Ishikawa (cell line): ENCODE data around the gene ZBTB12.
A peak's percentile ranks its signal among the peaks of the same experiment; 100 is the strongest.

Source experiments
- CEBPB ChIP-seq: IDR thresholded peaks from 2 replicates; pipeline ENCODE4 v1.6.1; 2012
- CREB1 ChIP-seq: IDR thresholded peaks from 2 replicates; pipeline ENCODE4 v1.6.1; 2012; ENCODE audit warnings: low read depth
- EGR1 ChIP-seq: IDR thresholded peaks from 2 replicates; pipeline ENCODE4 v1.6.1; 2012
- EP300 ChIP-seq: IDR thresholded peaks from 2 replicates; pipeline ENCODE4 v1.6.1; 2012; ENCODE audit warnings: borderline replicate concordance
- FOXM1 ChIP-seq: IDR thresholded peaks from 2 replicates; pipeline ENCODE4 v1.6.1; 2012; ENCODE audit warnings: low read depth, borderline replicate concordance
- MAX ChIP-seq: IDR thresholded peaks from 2 replicates; pipeline ENCODE4 v1.6.1; 2012
- NFIC ChIP-seq: IDR thresholded peaks from 2 replicates; pipeline ENCODE4 v1.6.1; 2012
- RAD21 ChIP-seq: IDR thresholded peaks from 2 replicates; pipeline ENCODE4 v1.6.1; 2012; ENCODE audit warnings: low read depth
- REST ChIP-seq: IDR thresholded peaks from 2 replicates; pipeline ENCODE4 v1.6.1; 2012; ENCODE audit warnings: low read depth, mild to moderate bottlenecking
- TAF1 ChIP-seq: IDR thresholded peaks from 2 replicates; pipeline ENCODE4 v1.6.1; 2012; ENCODE audit warnings: low read depth, mild to moderate bottlenecking
- TCF12 ChIP-seq: IDR thresholded peaks from 2 replicates; pipeline ENCODE4 v1.6.1; 2012; ENCODE audit warnings: low read depth
- TEAD4 ChIP-seq: IDR thresholded peaks from 2 replicates; pipeline ENCODE4 v1.6.1; 2012
- USF1 ChIP-seq: IDR thresholded peaks from 2 replicates; pipeline ENCODE4 v1.6.1; 2012
- YY1 ChIP-seq: IDR thresholded peaks from 2 replicates; pipeline ENCODE4 v1.6.1; 2012; ENCODE audit warnings: low read depth
- ZBTB7A ChIP-seq: IDR thresholded peaks from 2 replicates; pipeline ENCODE4 v1.6.1; 2012; ENCODE audit warnings: low read depth

The ZBTB12 gene

GRCh38 chr6:31865205-31866118 is 36.4 kb downstream of the ZBTB12 start:
- no peak for TF ChIP-seq TAF1
- TF ChIP-seq EP300 = no peak
- TF ChIP-seq REST = no peak
- no peak for TF ChIP-seq RAD21
- no peak for TF ChIP-seq ZBTB7A
- no peak for TF ChIP-seq TEAD4
- TF ChIP-seq EGR1 = no peak
- TF ChIP-seq CEBPB = no peak
- no peak for TF ChIP-seq FOXM1
- TF ChIP-seq MAX = no peak
- no peak for TF ChIP-seq TCF12

GRCh38 chr6:31864818-31865204 is 37.1 kb downstream of the ZBTB12 start:
- TF ChIP-seq EGR1 = no peak
- no peak for TF ChIP-seq ZBTB7A
- TF ChIP-seq FOXM1 = no peak
- TF ChIP-seq CEBPB = no peak
- TF ChIP-seq MAX = no peak
- no peak for TF ChIP-seq YY1
- no peak for TF ChIP-seq CREB1

- TF ChIP-seq USF1 (peak; percentile 98), RAD21 (no peak), YY1 (no peak), CEBPB (no peak), CREB1 (peak; percentile 71), EGR1 (no peak), MAX (peak; percentile 58), TEAD4 (no peak), ZBTB7A (no peak), FOXM1 (no peak), REST (no peak), EP300 (no peak), NFIC (no peak), TAF1 (peak; percentile 67), TCF12 (peak; percentile 60; the same call in 1 of the 2 replicates)
These were observed 39.3 kb downstream of the ZBTB12 start, which contains the start of gene NEU1 for GRCh38 chr6:31862344-31863235. Gene NEU1, minus strand, starts transcription at chr6:31862821. Its CDS starts 45 bp downstream, at chr6:31862776.

GRCh38 chr6:31861919-31862343 is 40.0 kb downstream of the ZBTB12 start:
- TF ChIP-seq ZBTB7A = no peak

- TF ChIP-seq ZBTB7A (no peak), CEBPB (no peak), TAF1 (no peak), YY1 (no peak), EP300 (no peak), RAD21 (no peak), TCF12 (no peak), TEAD4 (no peak), EGR1 (no peak)
These were observed 40.7 kb downstream of the ZBTB12 start for GRCh38 chr6:31861150-31861549.
